Stimulated activated CD4-positive, alpha-beta T cell treated with anti-CD3 and anti-CD28 coated beads, Interleukin-12 subunit alpha, Interleukin-12 subunit beta, amount 100 ng/mL, for 48 hours (primary cell): Measurements from ENCODE around the gene NDUFA11.

Source experiments
- DNase-seq, 3 donors: peaks; one replicate each; pipeline ENCODE4 v3.0.0-alpha.2; 2020; ENCODE audit warnings: low read depth in 2 of 3, low spot score in 1 of 3

NDUFA11 gene

GRCh38 chr19:5903624-5904351 lies at the start of gene NDUFA11:
NDUFA11 (minus strand) TSS chr19:5903790; CDS start chr19:5903708, 82 bp downstream.
- peak; percentile 94 to 96 (median 96) for DNase-seq

DNA sequence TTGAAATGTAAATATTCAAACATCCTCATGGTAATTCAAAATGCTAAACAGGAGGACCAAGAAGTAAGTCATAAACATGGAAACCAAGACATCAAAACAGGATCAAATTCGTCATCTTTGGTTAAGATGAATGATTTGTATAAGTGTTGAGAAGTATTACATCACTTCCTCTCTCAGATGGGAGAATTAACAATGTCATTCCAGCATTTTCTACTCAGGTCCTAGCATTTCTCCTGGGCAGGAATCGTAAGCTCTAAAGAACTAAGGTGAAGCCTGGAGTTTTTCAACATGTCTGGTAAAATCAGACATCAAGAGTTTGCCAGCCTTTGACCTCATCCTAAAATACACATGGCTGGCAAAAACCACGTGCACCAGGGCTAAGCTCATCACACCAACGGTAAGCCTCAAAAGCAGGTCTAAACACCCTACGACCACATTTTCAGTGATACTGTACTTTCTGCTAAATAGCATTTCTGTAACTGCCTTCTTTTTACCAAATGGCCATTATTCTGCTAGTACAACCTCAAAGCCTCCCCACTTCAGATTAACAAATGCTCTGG lies 49.5 kb upstream of the NDUFA11 start:
- DNase-seq = no peak

GRCh38 chr19:5952193-5953029 lies 48.8 kb upstream of the NDUFA11 start:
- no peak for DNase-seq

DNA sequence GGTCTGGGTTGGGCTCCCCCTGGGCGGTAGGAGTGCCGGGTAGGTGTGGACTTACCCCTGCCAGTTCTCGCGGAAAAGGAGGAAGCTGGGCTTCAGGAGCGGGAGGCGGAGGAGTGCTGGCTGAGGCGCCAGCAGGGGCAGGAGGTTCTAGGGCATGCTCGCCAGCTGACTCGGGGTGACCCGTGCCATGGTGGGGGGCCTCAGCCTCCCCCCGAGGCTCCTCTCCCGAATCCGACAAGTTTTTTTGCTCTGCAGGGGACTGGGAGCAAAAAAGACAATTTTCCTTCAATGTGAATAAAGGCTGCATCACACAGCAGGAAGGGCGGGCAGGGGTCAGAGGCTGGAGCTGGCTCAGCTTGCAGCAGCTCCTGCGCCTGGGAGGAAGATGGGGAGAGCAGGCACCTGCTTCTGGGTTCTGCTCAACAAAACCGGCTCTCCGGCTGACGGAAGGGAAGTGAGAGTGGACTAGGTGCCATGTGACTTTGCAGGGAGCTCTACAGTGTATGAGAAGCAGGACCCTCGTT lies 47.8 kb upstream of the NDUFA11 start:
- DNase-seq = no peak

DNA sequence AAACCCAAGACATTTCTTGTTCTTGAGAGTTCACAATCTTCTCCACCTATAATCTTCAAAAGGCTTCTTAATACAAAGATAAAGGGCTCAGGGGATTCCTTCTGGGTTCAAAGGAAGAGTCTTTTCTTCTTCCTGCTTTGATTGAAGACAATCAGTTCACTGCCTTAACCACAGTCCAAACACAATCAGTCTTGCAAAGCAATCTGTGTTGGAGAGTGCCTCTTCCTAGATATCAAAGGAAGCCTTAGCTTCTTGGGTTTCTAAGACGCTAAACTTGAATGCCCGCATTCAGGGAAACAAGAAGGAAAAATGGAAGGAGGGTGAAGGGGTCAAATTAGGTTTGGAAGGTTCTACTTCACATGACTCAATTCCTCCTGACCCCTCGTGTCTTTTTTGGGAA lies 47.2 kb upstream of the NDUFA11 start:
- no peak for DNase-seq

DNA sequence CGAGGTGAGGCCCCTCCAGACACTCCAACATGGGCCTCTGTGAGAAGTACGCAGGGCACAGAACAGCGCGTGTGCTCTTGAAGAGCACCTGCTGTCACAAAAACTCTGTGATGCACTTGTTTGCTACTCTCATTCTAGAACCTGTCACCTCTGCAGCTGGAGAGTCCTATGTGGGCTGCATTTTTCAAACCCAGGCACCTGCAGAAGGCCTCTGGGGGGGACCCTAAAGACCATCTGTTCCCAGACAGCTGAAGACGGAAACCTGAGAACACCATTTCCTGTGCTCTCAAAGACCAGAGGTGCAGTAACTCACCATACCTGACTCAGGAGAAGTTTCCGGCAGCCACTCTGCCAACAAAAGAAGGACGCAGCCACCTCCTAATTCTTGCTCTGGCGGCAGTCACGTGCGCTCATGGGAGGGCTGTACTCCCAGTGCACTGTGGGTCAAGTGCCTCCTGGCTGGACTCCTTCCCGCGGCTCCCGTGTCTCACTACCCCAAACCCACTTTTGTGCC lies 46.3 kb upstream of the NDUFA11 start:
- DNase-seq = peak in 2 of 3 donors; percentile 24 to 32

- peak in 1 of 3 donors; percentile 21 for DNase-seq
These were observed 45.4 kb upstream of the NDUFA11 start for GRCh38 chr19:5948752-5949564.

DNA sequence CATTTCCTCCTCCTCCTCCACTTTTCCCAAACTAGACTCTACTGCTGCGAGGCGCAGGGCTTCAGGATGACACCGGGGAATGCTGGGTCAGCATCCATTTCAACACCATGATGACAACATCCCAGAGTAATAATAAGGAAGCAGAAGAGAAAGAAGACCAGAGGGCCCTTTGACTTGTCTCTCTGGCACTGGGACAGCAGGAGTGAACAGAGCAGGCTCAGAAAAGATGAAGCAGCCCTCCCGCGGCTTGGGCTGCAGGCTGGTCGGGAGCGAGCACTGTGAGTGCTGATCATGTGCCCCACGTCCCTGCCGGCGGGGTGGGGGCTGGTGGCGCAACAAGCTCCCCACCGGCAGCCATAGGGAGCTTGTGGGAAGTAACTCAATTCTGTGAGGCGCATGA lies 43.8 kb upstream of the NDUFA11 start:
- DNase-seq = no peak

GRCh38 chr19:5943623-5944022 lies 40.0 kb upstream of the NDUFA11 start:
- no peak for DNase-seq

DNA sequence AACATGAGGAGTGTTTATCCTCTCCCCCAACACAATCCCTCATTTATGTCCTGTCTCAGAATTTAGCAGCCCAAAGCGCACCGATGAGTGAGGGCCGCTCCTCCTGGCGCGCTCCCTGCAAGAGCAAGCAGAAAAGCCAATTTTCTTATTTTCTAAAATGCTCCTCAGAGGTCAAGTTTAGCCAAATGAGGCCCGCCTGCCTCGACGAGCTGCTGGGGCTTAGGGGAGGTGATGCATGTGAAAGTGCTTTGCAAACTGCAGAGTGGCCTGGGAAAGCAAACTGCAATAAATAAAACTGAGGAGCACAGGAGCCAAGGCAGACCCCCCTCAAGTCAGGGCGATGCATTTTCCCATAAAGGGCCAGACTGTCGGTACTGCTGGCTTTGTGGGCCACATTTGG lies 39.5 kb upstream of the NDUFA11 start:
- no peak for DNase-seq

GRCh38 chr19:5941673-5942072 lies 38.1 kb upstream of the NDUFA11 start:
- DNase-seq = no peak

- DNase-seq = no peak
These were observed 36.9 kb upstream of the NDUFA11 start for GRCh38 chr19:5940260-5941208.

DNA sequence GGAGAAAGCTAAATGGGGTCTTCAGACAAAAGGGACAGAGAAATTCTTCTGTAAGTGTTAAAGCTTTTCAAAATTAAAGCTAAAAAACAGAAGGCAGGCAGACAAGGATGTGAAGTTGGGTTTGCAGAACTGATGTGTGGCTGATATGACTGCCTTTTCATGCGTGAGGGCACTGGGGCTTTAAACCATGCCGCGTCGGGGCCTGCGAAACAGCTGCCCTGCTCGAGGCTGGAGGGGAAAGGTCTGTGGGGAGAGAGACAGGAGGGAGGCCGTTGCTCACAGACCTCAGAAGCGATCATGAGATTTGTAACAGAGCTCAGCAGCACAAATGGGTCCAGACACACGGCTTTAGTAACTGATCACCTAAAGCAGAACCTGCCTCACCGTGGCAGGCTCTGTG lies 34.0 kb upstream of the NDUFA11 start:
- DNase-seq = no peak

DNA sequence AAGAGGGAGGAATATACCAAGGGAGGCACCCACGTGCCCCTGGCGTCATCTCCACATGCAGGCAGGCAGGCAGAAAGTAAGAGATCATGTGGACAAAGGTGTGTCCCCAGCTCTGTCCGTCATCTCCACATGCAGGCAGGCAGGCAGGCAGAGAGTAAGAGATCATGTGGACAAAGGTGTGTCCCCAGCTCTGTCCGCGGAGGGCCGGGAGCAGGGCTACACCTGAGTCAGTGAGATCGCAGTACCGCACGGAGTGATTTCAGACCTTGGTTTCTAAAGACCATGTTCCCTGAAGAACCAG lies 32.7 kb upstream of the NDUFA11 start:
- DNase-seq = no peak

GRCh38 chr19:5935473-5936291 lies 32.1 kb upstream of the NDUFA11 start:
- DNase-seq = no peak

- no peak for DNase-seq
These were observed 31.3 kb upstream of the NDUFA11 start for GRCh38 chr19:5934774-5935472.

GRCh38 chr19:5934069-5934401 lies 30.4 kb upstream of the NDUFA11 start:
- DNase-seq = no peak

DNA sequence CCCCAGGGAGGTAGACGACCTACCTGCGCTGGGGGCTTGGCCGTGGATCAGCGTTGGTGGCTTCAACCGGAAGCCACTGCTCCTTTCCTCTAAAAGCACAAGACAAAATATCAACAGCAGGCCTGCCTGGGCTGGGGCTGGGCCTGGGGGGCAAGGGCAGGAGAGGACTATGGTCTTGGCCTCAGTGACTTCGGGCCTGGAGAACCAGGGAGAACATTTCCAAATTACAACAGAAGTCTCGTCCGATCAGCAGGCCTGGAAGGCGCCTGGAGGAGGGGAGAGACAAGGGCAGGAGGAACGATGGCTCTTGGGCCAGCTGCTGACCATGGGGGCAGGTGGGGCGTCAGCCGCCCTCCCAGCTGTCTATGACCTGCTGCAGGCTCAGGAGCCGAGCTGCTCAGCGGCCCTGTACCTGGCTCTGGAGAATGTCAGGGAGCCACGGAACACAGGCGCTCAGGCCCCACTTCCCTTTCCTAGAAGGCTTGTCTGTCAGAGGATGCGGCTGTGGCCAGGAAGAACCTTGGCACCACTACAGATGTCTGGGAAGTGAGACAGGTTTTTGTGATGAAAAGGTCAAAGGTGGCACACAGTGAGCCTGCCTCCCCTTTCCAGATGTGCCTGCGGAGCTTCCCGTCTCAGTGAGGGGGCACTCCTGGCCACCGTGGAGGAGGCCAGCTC lies 29.9 kb upstream of the NDUFA11 start:
- DNase-seq = no peak
